GM20000 (cell line): ENCODE data around the gene WNK4.

Experiments used
- DNase-seq: peaks from one replicate; pipeline ENCODE4 v3.0.0; 2012; ENCODE audit warnings: low spot score
- TF ChIP-seq, protein P1 (sequence below): IDR thresholded peaks from 2 replicates; pipeline ENCODE4 v1.5.1; 2012; ENCODE audit warnings: mild to moderate bottlenecking, control low read depth; ENCODE audit errors: extremely low read depth, missing control alignments

WNK4 gene

DNA sequence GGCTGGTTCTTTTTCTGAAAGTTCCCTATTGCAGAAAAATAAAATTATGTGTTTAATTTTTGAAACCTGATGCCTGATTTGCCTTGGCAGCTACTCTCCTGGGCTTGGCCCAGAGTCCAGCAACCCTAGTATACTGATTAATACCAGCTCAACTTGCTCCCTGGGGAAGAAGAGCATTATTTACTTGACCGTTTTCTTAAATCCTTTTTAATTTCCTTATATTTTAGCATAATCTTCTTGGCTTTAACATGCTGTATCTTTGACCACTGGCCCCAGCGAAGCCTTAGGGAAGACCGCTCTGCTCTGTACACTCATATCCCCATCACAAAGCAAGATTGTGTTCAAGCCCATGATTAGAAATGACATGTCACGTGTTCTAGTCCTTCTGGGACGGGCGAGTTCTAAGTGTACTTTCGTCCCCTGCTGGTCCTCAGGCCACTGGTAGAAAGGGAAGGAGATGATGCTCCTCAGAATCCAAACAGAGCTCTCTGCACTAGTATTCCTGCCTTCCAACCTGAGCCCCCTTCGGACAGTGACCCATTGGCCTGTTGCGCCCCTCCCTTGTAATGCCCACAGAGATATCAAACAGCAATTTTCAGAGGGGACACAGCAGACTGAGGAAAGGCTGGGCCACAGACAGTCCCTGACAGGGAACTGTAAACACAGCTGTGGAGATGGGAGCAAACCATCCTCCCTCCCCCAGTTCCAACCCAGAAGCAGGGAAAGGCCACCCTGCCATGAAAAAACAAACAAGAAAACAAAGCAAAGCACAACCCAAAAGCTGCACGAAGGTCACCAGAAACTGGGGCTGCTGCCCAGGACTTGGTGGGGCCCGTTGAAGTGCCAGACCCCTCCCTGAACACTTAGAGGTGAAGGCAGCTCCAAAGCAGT is 31.3 kb upstream of the WNK4 start:
- DNase-seq, result no peak
- TF ChIP-seq, protein P1, sequence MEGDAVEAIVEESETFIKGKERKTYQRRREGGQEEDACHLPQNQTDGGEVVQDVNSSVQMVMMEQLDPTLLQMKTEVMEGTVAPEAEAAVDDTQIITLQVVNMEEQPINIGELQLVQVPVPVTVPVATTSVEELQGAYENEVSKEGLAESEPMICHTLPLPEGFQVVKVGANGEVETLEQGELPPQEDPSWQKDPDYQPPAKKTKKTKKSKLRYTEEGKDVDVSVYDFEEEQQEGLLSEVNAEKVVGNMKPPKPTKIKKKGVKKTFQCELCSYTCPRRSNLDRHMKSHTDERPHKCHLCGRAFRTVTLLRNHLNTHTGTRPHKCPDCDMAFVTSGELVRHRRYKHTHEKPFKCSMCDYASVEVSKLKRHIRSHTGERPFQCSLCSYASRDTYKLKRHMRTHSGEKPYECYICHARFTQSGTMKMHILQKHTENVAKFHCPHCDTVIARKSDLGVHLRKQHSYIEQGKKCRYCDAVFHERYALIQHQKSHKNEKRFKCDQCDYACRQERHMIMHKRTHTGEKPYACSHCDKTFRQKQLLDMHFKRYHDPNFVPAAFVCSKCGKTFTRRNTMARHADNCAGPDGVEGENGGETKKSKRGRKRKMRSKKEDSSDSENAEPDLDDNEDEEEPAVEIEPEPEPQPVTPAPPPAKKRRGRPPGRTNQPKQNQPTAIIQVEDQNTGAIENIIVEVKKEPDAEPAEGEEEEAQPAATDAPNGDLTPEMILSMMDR, result no peak

DNA sequence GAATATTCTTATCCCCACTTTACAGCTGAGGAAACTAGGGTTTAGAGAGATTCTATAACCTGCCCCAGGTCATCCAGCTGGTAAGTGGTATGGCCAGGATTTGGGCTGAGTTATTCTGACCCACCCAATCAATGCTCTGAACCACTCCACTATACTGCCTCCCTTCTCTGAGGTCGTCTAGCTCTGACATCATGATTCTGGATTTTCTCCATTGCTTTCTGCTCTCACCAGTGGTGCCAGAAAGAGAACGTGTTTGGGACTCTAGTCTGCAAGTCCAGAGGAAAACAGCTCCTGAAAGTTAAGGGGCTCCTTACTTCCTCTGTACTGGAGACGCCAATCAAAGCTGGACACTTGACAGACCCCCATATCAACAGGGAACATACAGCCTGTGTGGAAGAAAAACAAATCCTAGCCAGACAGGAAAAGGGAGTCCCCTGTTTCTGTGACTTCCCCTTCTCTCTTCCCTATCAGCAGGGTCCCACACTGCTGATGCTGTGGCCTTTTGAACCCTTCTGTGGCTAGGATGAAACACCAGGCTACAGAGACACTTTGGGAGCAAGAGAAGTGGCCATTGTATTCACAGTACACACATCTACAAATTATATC is 29.6 kb upstream of the WNK4 start:
- no peak for DNase-seq

DNA sequence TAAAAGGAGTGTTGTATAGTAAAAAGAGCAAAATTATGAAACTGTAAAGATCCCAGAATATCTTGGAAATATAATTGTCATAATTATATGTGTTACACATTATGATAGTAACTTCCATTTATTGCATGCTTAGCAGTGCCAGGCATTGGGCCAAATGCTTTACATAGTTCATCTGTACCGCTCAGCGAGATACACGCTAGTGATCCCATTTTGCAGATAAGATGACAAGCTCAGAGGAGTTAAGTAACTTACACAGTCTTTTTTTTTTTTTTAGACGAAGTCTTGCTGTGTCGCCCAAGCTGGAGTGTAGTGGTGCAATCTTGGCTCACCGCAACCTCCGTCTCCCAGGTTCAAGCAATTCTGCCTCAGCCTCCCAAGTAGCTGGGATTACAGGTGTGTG is 28.8 kb upstream of the WNK4 start:
- DNase-seq, result no peak
- TF ChIP-seq, protein P1, result no peak

More for the DNA sequence above, 29.6 kb upstream of the WNK4 start:
- TF ChIP-seq, protein P1, result no peak

DNA sequence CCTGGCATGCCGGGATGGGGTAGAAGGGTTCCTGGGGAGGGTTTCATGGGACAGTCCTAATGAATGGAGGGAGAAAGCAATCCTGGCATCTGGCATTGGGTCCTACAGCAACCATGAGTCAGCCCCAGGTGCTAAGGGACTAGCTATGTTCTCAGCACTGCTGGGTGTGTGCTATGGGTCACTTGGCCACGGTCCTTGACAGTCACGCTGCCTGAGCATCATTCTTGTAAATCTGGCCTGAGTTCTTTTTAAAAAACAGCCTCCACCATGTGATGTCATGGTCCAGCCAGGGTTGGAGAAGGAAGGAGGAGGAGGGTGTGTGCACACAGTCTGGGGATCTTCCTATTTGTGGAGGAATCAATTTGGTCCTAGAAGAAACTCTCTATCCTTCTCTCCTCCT is 25.6 kb upstream of the WNK4 start:
- TF ChIP-seq, protein P1, result no peak
- DNase-seq, result no peak

DNA sequence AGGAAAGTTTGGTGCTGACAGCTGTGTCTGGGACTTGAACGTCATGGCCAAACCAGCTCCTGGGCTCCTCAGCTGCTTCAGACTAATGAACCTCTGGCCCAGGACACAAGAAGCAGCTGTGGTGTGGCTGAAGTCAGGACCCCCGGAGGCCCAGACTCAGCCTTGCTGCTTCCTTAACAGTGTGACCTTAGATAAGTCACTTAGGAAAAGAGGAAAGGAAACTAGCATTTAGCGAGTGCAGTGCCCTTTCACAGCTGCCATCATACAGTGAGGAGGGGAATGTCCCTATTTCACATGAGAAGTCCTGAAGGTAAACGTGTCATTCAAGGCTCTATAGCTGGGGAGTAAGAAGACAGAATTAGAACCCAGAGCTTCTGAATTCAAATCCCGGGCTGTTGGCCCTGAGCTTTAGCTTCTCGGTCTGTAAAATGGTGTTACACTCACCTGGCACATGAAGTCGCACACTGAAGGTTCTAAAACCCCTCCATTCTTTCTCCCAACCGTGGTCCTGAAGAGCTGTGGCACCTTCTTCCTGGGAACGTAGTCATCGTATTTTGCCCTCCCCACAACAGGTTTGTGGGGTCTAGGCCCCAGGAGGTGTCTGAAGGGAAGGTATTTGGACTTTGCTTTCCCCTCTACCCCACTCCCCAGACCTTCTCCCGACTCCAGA is 20.3 kb upstream of the WNK4 start:
- peak; percentile 68 for DNase-seq
- TF ChIP-seq, protein P1, result no peak

DNA sequence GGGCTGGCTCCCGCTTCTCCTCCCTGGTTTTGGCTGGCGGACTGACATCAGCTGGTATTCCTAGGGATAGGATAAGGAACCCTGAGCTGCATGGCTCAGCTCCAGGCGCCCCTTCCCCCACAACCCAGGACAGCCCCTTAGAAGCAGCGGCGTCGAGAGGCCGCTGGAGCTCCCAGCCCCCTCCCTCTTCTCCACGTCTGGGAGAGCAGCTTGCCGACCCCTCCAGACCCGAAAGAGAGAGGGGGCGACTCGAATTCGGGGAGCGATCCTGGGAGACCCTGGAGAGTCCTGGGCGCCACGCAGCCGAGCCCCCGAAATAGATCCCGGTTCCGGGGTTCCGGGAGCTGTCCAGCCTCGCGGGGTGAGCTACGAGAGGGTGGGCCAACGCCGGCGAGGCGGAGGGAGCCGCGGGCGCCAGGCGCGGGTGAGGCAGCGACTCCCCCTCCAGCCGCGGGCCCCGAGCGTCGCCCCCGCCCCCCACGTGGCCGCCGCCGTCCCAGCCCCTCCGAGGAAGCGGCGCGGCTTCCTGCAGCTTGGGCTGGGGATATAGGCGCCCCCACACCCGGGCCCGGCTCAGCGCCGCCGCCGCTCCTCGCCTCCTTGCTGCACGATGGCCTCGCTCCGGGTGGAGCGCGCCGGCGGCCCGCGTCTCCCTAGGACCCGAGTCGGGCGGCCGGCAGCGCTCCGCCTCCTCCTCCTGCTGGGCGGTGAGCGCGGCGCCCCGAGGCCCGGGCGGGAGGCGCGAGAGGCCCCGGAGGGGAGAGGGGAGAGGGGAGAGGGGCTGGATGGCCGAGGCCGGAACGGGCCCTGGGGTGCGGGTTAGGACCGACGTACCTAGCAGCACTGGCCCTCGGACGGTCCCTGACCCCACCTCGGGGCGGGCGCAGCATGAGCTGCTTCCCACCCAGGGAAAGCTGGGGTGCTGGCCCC is 19.5 kb upstream of the WNK4 start, which contains the start of gene RAMP2:
Gene RAMP2 (plus strand): TSS at position 576 of the 930 bp plus-strand sequence. CDS start 35 bp downstream, at position 611.
- TF ChIP-seq, protein P1, result no peak
- DNase-seq, result peak; percentile 63
